Esophagus muscularis mucosa (tissue), 4 donors: ENCODE data around the gene NBPF12. TPM values are rescaled to one million over a fixed set of nuclear protein-coding genes. Genes with fewer than 3 reads are reported as not detected.
"Not testable (repeated sequence)": the region's sequence is repeated elsewhere in the genome, so short reads cannot be mapped to it uniquely, and the experiment has no call there.

Experiments used
- DNase-seq: peaks from one replicate; pipeline ENCODE4 v3.0.0-alpha.2; 2017; ENCODE audit errors: extremely low spot score
- H3K27ac ChIP-seq, 4 donors: fragments of 200-600 bp; sonication (generic); replicated peaks in 1 of 4; 1 replicate in 3 of 4; 2 replicates in 1 of 4; pipeline ENCODE4 v1.5.1; 2016 to 2019; ENCODE audit warnings: mild to moderate bottlenecking in 1 of 4
- H3K27me3 ChIP-seq, 4 donors: fragments of 200-600 bp; sonication (generic); one replicate each; pipeline versions ENCODE4 v1.5.1 to v1.6.0; 2016 to 2019
- H3K36me3 ChIP-seq, 4 donors: fragments of 200-600 bp; sonication (generic); one replicate each; pipeline ENCODE4 v1.5.1; 2016 to 2019
- H3K4me1 ChIP-seq, 4 donors: fragments of 200-600 bp; sonication (generic); one replicate each; pipeline ENCODE4 v1.5.1; 2016 to 2019
- H3K4me3 ChIP-seq, 4 donors: fragments of 200-600 bp; sonication (generic); 1 replicate in 2 of 4; 2 replicates in 2 of 4; pipeline ENCODE4 v1.5.1; 2016 to 2019; ENCODE audit warnings: mild to moderate bottlenecking in 4 of 4, moderate library complexity in 1 of 4
- H3K9me3 ChIP-seq, 4 donors: fragments of 200-600 bp; sonication (generic); 1 replicate in 3 of 4; 2 replicates in 1 of 4; pipeline ENCODE4 v1.5.1; 2016 to 2019
- POLR2AphosphoS5 ChIP-seq, 2 donors: sonication (generic); formaldehyde crosslinking; IDR thresholded peaks; one replicate each; pipeline ENCODE4 v1.6.1; 2017; ENCODE audit warnings: antibody characterized with exemption in 2 of 2
- WGBS: methylation state at CpG from one replicate; pipeline ENCODE4 v1.1.5; 2018; 5-methylcytosine and 5-hydroxymethylcytosine counted together
- intact Hi-C: fragments of 100-400 bp; cut with DNase I; formaldehyde crosslinking; loops from one replicate; pipeline ENCODE4 v1.15.1; 2023
- total RNA-seq, 4 donors: library from RNA; depleted of rRNA; stranded (reverse); fragments of >200 nt; gene quantifications; one replicate each; pipeline versions ENCODE4 v1.1.0 to v1.2.1, GENCODE V29; 2016

The NBPF12 gene, protein sequence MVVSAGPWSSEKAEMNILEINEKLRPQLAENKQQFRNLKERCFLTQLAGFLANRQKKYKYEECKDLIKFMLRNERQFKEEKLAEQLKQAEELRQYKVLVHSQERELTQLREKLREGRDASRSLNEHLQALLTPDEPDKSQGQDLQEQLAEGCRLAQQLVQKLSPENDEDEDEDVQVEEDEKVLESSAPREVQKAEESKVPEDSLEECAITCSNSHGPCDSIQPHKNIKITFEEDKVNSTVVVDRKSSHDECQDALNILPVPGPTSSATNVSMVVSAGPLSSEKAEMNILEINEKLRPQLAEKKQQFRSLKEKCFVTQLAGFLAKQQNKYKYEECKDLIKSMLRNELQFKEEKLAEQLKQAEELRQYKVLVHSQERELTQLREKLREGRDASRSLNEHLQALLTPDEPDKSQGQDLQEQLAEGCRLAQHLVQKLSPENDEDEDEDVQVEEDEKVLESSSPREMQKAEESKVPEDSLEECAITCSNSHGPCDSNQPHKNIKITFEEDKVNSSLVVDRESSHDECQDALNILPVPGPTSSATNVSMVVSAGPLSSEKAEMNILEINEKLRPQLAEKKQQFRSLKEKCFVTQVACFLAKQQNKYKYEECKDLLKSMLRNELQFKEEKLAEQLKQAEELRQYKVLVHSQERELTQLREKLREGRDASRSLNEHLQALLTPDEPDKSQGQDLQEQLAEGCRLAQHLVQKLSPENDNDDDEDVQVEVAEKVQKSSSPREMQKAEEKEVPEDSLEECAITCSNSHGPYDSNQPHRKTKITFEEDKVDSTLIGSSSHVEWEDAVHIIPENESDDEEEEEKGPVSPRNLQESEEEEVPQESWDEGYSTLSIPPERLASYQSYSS (N-terminal part only)
- total RNA-seq = 10 to 100 TPM in 3 of 4 donors, 1 to 10 TPM in 1; 8.6 to 23.1 (median 12.6) TPM

DNA sequence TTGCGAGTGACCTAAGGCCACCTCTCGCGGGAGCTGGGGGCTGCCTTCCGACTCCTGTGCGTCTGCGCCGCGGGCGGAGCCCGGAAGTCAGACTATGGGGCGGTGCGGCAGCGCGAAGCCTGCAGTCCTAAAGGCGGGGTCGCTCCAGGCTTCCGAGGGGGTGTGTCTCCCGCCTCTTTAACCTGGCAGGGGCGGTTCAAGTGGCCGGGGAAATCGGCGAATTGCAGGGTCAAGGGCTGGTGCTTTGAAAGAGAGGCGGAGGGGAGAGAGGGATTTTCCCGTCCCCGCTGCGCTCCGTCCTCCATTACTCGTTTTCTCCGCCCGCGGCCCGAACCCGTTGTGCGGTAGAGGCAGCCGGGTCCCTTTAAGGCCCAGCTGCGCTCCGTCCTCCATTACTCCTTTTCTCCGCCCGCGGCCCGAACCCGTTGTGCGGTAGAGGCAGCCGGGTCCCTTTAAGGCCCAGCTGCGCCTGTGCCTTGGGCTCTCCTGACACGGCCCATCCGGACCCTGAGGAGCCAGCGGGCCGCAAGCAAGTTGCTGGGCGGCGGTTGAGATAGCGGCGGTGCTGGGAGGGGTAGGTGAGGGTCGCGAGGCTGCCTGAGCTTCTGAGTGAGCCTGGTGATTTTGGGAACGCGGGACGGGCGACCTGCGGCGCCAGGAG, at the start of gene NBPF12:
Gene NBPF12 (plus strand): TSS at position 83 of the 661 bp plus-strand sequence. CDS start 21,820 bp downstream, outside the sequence.
- H3K9me3 ChIP-seq, H3K27me3 ChIP-seq, intact Hi-C loops, H3K36me3 ChIP-seq: not testable (repeated sequence)
- WGBS = 3% methylated on average over 16 of the region's 61 CpGs
- peak; percentile 95 for DNase-seq
- TF ChIP-seq POLR2AphosphoS5 (IDR thresholded peaks at IDR 0.05) = peak; percentile 11 to 52
- peak within 1 kb of the TSS; percentile 83 to 92 (median 88) for H3K27ac ChIP-seq
- H3K4me3 ChIP-seq = peak within 1 kb of the TSS; percentile 73 to 89 (median 84)
- peaks cover 0 to 10% (median 5%) of the 10 kb centered on the region in 4 donors for H3K4me1 ChIP-seq

DNA sequence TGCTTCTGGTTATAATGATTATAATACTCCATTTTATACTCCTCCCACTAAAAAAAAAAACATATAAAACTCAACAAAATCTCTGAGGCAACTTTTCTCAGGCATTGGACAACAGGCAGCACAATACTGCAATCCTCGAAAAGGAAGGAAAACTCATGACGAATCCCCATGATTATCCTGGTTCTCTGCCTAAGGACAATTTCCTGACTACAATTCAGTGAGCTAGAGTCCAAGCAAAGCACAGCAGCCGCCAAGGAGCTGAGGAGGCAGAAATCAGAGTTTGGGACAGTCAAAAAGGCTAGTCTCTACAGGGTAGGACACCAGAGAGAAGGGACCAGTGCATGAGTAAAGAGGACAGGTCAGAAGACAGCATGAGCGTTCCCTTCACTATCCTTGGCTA, 46.8 kb upstream of the NBPF12 start:
- H3K4me1 ChIP-seq, DNase-seq, H3K9me3 ChIP-seq, H3K27ac ChIP-seq, H3K27me3 ChIP-seq, intact Hi-C loops, H3K4me3 ChIP-seq, H3K36me3 ChIP-seq: not testable (repeated sequence)
- WGBS = 100% methylated on average over 1 of the region's 4 CpGs

DNA sequence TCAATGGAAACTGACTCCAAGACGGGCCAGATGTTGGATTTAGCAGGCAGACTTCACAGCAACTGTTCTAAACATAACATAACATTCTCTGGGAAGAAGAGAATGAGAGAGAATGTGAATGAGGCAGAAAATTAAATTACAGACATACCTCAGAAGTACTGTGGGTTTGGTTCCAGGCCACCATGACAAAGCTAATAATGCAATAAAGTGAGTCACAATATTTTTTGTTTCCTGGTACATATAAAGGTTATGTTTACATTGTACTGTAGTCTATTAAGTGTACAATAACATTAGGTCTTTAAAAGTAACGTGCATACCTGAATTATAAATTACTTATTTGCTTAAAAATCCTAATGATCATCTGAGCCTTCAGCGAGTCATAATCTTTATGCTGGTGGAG, 45.8 kb upstream of the NBPF12 start:
- H3K4me3 ChIP-seq, H3K9me3 ChIP-seq, DNase-seq, H3K4me1 ChIP-seq, H3K27ac ChIP-seq, H3K36me3 ChIP-seq, intact Hi-C loops, H3K27me3 ChIP-seq: not testable (repeated sequence)
- 90% methylated on average over 2 of the region's 3 CpGs for WGBS

DNA sequence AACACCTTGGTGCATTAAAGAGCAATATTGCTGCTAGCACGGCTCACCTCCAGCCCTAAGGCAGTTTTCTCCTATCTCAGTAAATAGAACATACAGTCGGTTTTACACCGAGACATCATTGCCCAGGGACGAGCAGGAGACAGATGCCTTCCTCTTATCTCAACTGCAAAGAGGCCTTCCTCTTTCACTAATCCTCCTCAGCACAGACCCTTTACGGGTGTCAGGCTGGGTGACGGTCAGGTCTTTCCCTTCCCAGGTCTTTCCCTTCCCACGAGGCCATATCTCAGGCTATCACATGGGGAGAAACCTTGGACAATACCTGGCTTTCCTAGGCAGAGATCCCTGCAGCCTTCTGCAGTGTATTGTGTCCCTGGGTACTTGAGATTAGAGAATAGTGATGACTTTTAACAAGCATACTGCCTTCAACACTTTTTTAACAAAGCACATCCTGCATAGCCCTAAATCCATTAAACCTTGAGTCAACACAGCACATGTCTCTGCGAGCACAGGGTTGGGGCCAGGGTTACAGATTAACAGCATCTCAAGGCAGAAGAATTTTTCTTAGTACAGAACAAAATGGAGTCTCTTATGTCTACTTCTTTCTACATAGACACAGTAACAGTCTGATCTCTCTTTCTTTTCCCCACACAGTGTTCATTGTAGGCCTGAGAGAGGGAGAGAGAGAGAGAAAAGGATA, 30.4 kb upstream of the NBPF12 start:
- H3K27me3 ChIP-seq, H3K9me3 ChIP-seq, DNase-seq, H3K4me1 ChIP-seq, H3K4me3 ChIP-seq, H3K27ac ChIP-seq, H3K36me3 ChIP-seq, intact Hi-C loops: not testable (repeated sequence)
- WGBS = 43% methylated on average over 1 of the region's 8 CpGs

DNA sequence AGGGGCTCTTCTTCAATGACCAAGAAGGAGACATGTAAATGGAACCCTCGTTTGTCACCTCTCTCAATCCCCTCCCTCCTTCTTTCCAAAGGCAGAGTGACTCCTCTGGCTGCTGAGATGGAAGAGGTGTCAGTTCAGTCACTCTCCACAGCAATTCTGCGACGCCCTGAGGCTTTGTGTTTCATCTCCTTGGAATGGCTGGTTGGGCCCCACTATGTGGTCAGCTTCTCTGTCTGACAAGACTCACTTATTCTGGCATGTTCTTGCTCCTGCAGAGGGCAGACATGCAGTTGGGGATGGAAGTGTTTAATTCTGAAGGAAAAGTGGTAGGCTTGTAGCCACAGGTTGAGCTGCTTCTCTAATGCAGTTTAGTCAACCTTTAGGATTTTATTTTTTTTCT, 25.1 kb upstream of the NBPF12 start:
- H3K9me3 ChIP-seq, H3K4me1 ChIP-seq, intact Hi-C loops, H3K27me3 ChIP-seq, H3K4me3 ChIP-seq, H3K36me3 ChIP-seq, H3K27ac ChIP-seq: not testable (repeated sequence)
- WGBS = 55% methylated on average over 3 of the region's 3 CpGs
- peak; percentile 77 for DNase-seq

DNA sequence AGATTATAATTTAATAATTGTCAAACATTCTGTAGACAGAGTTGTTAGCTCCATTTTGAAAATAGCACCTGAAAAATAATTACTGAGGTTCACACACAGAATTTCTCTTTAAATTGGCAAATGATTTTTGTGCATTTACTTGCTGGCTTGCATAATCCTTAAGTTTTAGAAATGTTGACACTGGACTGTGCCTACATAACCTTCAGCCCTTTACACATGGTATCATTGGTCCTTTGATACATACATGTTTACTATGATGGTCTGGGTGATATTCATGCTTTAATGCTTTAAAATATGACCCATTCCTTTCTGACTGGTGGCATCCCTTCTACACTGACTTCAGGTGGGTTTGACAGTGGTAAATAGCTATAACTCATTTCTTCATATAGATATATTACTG, 17.3 kb upstream of the NBPF12 start:
- H3K4me3 ChIP-seq, H3K27ac ChIP-seq, intact Hi-C loops, H3K9me3 ChIP-seq, H3K36me3 ChIP-seq, H3K27me3 ChIP-seq, DNase-seq, H3K4me1 ChIP-seq: not testable (repeated sequence)

DNA sequence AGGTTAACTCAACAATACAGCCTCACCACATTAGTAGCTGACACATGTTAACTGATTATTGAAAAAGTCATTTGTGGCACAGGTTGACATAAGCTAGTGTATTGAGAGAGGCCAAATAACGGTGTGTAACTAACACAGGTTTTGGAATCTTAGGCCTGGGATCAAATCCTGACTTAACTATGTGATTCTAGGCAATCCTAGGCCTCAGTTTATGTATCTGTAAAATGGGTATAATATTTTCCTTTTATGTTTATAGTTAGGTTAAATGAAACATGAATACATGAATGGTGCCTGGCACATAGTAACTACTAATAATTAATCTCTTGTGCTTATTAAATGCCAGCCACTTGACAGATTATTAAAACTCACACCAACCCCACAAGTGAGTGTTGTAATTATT, 15.5 kb upstream of the NBPF12 start:
- H3K4me3 ChIP-seq, H3K9me3 ChIP-seq, H3K27ac ChIP-seq, H3K36me3 ChIP-seq, DNase-seq, intact Hi-C loops, H3K27me3 ChIP-seq, H3K4me1 ChIP-seq: not testable (repeated sequence)
- 91% methylated on average over 1 of the region's 1 CpG for WGBS

DNA sequence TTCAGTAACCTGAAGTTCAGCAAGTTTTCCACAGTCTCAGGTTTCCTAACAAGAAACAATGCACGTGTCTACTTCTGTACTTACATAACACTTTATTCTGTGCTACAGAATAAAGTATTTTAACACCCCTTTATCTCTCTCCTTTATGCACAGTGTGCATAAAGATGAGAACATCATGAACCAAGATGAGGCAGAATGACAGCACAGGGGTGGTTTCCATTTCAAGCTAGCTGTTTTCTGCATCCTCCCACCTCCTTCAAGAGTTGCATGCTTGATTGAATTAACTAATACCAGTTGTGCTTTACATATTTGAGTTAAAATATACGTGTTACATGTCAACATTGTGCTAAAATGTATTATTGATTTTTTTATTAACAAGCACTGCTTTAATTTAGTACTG, 14.0 kb upstream of the NBPF12 start:
- H3K27ac ChIP-seq, H3K9me3 ChIP-seq, DNase-seq, H3K4me3 ChIP-seq, intact Hi-C loops, H3K27me3 ChIP-seq, H3K36me3 ChIP-seq, H3K4me1 ChIP-seq: not testable (repeated sequence)
- WGBS = 95% methylated on average over 2 of the region's 2 CpGs

DNA sequence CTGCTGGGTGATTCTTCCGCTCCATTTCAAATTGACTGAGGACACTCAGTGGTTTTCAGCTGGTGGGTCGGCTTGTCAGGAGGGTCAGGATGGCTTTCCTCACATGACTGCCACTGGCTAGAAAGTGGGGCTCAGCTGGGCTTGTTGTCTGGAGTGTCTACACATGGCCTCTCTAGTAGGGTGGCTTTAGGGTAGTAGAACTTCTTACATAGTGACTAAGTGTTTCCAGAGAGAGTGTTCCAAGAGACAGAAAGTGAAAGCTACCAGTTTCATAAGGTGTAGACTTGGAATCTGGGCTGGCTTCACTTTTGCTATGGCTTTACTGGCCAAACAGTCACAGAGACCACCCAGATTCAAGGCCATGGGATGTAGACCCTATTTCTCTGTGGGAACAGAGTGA, 11.7 kb upstream of the NBPF12 start:
- intact Hi-C loops, H3K27me3 ChIP-seq, H3K4me1 ChIP-seq, DNase-seq, H3K9me3 ChIP-seq, H3K27ac ChIP-seq, H3K36me3 ChIP-seq, H3K4me3 ChIP-seq: not testable (repeated sequence)
- no CpG with 5 or more reads among the region's 2 CpGs for WGBS

DNA sequence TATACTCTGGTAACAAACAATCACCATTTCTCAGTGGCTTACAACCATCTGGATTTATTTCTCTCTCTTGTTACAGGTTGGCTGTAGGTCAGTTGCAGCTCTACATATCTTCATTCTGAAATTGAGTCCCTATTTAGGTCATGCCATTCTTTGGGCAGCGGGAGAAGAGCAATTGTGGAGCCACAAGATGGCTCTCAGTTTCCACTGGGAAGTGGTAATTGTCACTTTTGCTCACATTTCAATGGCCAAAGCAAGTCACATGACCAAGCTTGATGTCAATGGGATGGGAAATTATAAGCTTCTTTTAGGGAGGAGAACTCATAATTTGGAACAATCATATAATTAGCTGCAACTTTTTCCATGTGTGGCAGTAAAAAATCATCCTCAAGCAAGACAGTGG, 7.9 kb upstream of the NBPF12 start:
- intact Hi-C loops, H3K4me3 ChIP-seq, H3K36me3 ChIP-seq, H3K27ac ChIP-seq, DNase-seq, H3K4me1 ChIP-seq, H3K9me3 ChIP-seq, H3K27me3 ChIP-seq: not testable (repeated sequence)
- WGBS = no CpG with 5 or more reads among the region's 1 CpG

DNA sequence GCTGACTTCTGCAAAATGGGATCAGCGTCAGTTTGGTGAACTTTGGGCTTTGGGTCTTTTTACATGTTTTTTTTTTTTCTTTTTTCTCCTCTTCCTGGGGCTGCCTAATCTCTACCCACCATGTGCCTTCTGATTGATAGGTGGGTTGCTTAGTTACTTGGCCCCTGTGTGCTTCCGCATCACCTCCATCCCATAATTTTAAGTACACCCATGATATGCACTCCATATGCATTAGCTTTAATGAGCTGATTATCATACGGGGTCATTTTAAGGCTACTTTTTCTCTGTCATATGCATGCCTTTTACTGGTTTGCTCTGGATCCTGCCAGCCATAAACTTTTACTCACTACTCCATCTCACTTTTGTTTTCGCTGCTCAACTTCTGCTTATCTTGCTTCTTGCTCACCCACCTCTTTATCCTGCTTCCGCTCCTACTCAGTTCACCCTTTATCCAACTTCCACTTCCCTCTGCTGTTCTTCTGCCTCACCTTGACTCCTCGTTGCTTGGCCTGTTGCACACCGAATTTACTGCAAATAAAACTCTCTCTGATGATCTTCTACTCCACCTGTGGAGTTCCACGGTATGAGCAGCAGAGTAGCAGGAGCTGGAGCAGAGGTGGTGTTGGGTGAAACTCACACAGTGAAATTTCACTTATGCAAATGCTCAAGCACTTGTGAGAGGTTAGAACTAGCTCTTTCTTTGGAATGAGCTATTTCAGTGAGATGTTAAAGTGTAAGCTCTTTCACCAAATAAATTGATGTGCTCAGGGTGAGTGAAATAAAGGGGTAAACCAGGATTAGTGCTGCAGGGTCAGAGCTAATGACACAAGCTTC, 3.5 kb upstream of the NBPF12 start:
- H3K4me3 ChIP-seq, DNase-seq, H3K4me1 ChIP-seq, intact Hi-C loops, H3K9me3 ChIP-seq, H3K36me3 ChIP-seq, H3K27ac ChIP-seq, H3K27me3 ChIP-seq: not testable (repeated sequence)
- 74% methylated on average over 5 of the region's 8 CpGs for WGBS
